Fibroblast of gingiva (primary cell): Measurements from ENCODE around the gene MYOZ3.

ENCODE experiments used
- DNase-seq: peaks from one replicate; pipeline ENCODE4 v3.0.0-alpha.2; 2011; ENCODE audit warnings: low read depth

MYOZ3 gene

DNA sequence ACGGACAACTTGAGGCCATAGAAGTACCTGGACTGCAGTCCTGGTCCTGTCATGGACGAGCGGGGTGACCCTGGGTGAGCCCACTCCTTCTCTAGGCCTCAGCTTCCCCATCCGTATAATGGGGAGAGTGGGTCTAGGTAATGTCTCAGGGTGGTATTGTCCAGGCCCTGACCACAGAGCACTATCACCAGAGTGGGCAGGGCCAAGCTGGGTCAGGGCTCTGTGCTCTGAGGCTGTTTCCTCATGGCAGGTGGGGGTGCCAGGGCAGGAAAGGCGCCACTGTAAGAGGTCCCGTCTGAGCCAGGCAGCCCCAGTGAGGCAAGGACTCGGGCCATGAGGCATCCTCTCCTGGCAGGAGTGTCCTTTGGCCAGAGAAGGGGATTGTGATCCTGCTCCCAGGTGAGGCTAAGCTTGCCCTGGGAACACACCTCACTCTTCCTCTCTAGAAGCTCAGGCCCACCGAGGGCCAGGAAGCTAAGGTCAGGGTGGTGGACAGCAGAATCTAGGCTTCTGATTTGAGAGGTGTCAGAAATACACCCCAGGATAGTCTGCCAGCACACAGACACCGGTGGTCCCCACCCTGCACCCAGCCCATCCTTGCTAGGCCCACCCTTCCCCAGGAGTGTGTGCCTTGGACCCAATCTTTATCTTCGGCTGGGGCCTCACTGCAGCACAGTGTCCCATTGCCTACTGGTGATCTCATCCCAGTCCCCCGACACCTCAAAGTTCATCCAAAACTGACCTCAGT is 1.5 kb upstream of the MYOZ3 start:
- DNase-seq, result no peak

- DNase-seq, result no peak
These were observed 781 bp upstream of the MYOZ3 start for GRCh38 chr5:150660108-150660831.

DNA sequence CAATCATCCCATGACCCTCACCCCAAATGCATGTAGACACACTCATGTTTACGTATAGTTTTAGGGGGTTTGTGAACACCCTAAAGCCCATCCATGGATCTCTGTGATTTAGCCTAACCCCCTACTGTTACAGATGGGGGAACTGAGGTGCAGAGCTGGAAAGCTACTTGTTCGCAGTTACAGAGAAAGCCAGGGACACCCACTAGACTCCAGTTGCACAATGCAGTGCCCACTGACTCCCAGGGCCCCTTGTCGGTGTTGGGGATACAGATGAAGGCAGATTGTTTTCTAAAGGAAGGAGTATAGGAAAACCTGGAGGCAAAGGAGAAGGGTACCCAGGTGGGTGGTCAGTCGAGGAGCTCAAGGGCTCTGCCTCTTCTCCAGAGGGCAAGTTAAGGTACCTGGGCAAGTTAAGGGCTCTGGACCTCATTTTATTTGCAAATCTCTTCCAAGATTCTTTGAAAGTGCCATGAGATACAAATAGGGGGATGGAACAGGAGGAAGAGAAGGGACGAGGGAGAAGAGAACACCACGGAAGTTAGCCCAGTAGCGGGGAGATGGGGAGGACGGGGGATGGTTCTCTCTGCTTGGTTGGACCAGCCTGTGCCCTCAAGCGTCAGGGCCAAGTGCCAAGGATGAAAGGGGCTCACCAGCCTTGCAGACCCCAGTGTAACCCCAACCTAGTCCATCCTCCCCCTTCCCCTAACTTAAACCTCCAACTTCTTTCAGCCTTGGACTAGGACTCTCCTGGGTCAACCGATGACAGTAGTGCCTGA is 958 bp downstream of the MYOZ3 start:
- no peak for DNase-seq

DNA sequence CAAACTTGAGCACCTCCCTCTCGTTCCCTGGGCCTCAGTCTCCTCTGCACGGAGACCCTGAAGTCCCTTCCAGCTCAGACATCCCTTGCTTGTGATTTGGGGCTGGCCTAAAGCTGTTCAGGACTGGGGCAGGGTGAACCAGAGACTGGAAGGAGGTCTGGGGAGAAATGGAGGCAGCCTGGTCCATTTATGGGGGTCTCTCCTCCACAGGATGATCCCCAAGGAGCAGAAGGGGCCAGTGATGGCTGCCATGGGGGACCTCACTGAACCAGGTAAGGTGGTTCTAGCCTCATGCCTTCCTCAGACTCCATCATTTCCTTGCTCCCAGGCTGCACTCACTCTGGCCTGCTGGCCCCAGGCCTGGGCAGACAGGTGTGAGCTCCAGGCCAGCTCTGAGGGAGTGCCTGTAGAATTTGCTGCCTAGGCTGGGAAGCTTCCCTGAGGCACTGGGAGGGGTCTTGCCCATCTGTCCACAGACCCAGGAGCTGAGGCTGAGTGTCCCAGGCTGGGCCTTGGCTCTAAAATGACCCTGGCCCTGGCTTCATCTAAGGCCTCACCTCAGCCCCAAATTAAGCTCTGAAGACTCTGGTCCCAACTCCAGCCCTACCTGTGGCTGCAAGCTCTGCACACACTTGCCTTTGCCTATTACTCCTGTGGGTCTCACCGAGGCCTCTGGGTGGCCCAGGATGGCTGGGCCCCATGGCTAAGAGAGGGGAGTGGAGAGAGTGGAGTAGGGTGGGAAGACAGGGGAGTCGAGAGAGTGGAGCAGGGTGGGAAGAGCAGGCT is 1.9 kb downstream of the MYOZ3 start:
- no peak for DNase-seq

- DNase-seq, result no peak
These were observed 2.9 kb downstream of the MYOZ3 start for GRCh38 chr5:150663936-150664335.

- DNase-seq, result no peak
These were observed 4.0 kb downstream of the MYOZ3 start for GRCh38 chr5:150665044-150665443.

DNA sequence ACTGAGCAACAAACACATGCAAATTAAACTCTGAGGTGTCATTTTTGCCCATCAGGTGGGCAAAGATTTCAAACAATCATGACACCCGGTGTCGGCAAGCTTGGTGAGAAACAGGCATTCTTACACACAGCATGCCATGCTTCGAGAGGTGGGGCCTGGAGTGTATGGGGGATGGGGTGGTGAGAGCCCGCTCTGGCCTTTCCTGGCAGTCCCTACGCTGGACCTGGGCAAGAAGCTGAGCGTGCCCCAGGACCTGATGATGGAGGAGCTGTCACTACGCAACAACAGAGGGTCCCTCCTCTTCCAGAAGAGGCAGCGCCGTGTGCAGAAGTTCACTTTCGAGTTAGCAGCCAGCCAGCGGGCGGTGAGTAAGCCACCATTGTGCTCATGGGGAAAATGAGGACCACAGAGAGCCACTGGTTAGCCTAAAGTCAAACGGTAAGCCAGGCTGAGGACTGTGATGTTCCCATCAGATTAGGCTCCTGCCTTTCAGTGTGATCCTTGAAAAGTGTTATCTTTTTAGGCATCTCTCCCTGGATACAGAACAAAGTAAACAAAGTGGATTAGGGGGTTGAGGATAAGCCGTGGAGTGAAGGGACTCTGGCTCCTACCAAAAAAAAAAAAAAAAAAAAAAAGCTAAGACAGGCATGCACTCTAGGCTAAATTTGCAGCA is 9.4 kb downstream of the MYOZ3 start:
- DNase-seq, result no peak

GRCh38 chr5:150670948-150671310 is 9.9 kb downstream of the MYOZ3 start:
- DNase-seq, result no peak

- no peak for DNase-seq
These were observed 10.6 kb downstream of the MYOZ3 start for GRCh38 chr5:150671509-150672236.

DNA sequence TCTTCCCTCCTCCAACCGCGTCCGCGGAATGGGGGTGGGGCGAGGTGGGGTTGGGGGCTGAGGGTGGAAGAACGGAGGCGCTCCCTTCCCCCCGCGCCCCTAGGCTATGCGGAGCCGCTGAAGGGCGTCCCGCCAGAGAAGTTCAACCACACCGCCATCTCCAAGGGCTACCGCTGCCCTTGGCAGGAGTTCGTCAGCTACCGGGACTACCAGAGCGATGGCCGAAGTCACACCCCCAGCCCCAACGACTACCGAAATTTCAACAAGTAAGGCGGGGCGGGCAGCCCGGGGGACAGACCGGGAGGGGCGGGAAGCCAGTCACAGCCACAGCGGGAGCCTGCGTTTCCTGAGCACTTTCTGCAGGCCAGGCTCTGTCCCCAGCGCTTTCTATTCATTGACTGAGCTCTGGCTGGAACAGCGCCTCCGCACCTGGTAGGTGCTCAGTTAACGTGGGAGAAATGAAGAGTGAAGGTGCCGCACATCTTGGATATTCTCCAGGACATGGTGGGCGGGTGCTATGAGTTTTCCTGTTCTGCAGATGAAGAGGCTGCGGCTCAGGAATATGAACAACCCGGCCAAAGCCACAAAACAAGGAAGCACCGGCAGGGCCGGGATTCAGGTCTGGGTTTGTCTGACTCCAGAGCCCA is 11.3 kb downstream of the MYOZ3 start:
- DNase-seq, result no peak

DNA sequence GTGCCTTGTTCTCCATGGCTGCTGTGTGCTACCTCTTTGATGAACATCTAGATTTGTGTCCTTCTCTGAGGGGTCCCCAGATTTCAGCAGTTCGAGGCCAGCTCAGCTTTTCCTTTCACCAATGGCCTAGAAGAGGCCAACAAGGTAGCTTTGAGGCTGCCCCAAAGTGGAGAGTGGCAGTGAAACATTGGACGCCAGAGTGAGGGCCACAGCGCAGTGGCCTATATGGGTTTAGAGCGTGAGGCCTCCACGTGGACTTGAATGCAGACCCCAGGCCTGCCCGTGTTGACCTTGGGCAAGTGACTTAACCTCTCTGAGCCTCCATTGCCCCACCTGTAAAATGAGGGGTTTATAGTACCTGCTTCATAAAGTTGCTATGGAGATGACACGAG is 11.8 kb downstream of the MYOZ3 start:
- no peak for DNase-seq

DNA sequence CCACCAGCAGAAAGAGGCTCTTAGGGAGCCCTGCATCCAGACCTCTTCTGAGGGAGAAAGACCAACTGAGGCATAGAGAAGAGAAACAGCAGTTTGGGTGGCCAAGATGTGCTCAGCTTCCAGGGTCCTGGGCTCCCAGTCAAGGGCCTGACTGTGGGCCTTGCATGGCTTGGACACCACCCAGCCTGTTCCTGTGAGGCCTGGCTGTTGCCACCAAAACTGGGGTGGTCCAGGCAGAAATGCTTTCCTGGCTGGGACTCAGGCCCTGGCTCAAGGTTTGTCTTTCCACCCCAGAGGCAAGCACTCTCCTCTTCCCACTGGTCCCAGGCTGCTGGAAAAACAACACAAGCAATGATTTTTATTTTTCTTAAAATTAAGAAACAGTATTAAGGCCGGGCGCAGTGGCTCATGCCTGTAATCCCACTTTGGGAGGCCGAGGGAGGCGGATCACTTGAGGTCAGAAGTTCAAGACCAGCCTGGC is 13.3 kb downstream of the MYOZ3 start:
- DNase-seq, result no peak

- DNase-seq, result no peak
These were observed 14.0 kb downstream of the MYOZ3 start for GRCh38 chr5:150675069-150675468.

- DNase-seq, result no peak
These were observed 15.5 kb downstream of the MYOZ3 start for GRCh38 chr5:150676578-150676977.

DNA sequence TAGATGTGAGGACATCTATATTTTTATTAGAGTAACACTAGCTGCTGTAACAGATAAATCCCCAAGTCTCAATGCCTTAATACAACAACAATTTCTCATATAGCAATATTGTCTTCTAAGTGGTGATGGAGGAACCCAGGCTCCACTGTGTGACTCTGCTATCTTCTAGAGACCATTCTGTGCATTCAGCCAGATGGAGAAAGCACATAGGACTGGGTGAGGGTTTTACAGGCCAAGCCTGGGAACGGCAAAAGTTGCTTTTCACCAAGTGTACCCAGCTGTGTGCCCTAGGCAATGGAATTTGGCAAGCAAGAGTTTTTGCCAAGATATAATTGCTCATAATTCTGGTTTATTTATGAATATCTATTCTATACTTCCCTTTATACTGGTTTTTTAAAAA is 28.1 kb downstream of the MYOZ3 start:
- no peak for DNase-seq

GRCh38 chr5:150690760-150691159 is 29.7 kb downstream of the MYOZ3 start:
- DNase-seq, result no peak

GRCh38 chr5:150692276-150692675 is 31.2 kb downstream of the MYOZ3 start:
- no peak for DNase-seq

DNA sequence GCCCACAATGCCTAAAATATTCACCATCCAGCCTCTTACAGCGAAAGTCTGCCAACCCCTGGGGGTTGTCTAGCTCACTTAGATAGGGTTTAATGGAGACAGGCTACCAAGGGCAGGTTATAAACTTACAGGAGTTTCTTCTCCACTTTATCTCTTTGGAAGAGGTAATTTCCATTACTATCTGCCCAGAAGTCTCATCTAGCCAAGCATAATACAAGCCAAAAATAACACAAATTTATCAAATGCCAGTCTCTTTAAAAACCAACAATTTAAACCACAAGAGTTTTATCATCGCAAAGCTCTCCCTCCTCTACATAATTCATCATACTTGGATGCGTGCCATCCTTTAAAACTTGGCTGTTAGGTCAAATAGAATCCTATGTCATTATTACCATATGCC is 33.6 kb downstream of the MYOZ3 start:
- peak; percentile 10 for DNase-seq

- DNase-seq, result peak; percentile 1
These were observed 39.2 kb downstream of the MYOZ3 start for GRCh38 chr5:150700246-150700593.

GRCh38 chr5:150700594-150701377 is 39.7 kb downstream of the MYOZ3 start, which contains the start of gene RBM22:
TSS of gene RBM22 (minus strand) at chr5:150701062. CDS start at chr5:150700985, 77 bp downstream.
- peak; percentile 83 for DNase-seq
